BE2C (cell line): ENCODE measurements around the gene MAPKAPK2.

Source experiments
- DNase-seq: peaks from one replicate; pipeline ENCODE4 v3.0.0-alpha.2; 2020
- H3K27me3 ChIP-seq: fragments of 250-450 bp; sonication (Bioruptor Pico); 2 replicates; pipeline ENCODE4 v1.5.1; 2020; ENCODE audit warnings: mild to moderate bottlenecking
- H3K36me3 ChIP-seq: fragments of 250-450 bp; sonication (Bioruptor Pico); 2 replicates; pipeline ENCODE4 v1.5.1; 2020; ENCODE audit warnings: mild to moderate bottlenecking
- H3K4me1 ChIP-seq: fragments of 250-450 bp; sonication (Bioruptor Pico); 2 replicates; pipeline ENCODE4 v1.5.1; 2020
- H3K4me3 ChIP-seq: 2 replicates; pipeline ENCODE4 v1.5.1; 2011; ENCODE audit warnings: low read depth, low read length
- H3K9me3 ChIP-seq: fragments of 250-450 bp; sonication (Bioruptor Pico); 2 replicates; pipeline ENCODE4 v1.5.1; 2020
- CTCF ChIP-seq: IDR thresholded peaks from 2 replicates; pipeline ENCODE4 v1.5.1; 2012; ENCODE audit warnings: mild to moderate bottlenecking, low read depth, low read length

Gene MAPKAPK2

GRCh38 chr1:206651958-206652890, 32.5 kb upstream of the MAPKAPK2 start:
- no peak overlapping the region for H3K4me3 ChIP-seq
- no peak for DNase-seq
- no peak for TF ChIP-seq CTCF
- H3K27me3 ChIP-seq = no peaks in the 10 kb centered on the region
- peaks cover 12% of the 10 kb centered on the region for H3K4me1 ChIP-seq
- no peaks in the 10 kb centered on the region for H3K9me3 ChIP-seq
- H3K36me3 ChIP-seq = peaks cover 15% of the 10 kb centered on the region

- H3K36me3 ChIP-seq = peaks cover 3% of the 10 kb centered on the region; the same call in 1 of the 2 replicates
- H3K4me3 ChIP-seq = no peak overlapping the region
- H3K9me3 ChIP-seq = no peaks in the 10 kb centered on the region
- TF ChIP-seq CTCF = no peak
- H3K4me1 ChIP-seq = peaks cover 12% of the 10 kb centered on the region
- H3K27me3 ChIP-seq = no peaks in the 10 kb centered on the region
- no peak for DNase-seq
These were observed 30.8 kb upstream of the MAPKAPK2 start for GRCh38 chr1:206653715-206654459.

- no peaks in the 10 kb centered on the region for H3K27me3 ChIP-seq
- H3K36me3 ChIP-seq = peaks cover 3% of the 10 kb centered on the region; the same call in 1 of the 2 replicates
- no peak overlapping the region for H3K4me3 ChIP-seq
- no peak for DNase-seq
- no peaks in the 10 kb centered on the region for H3K9me3 ChIP-seq
- H3K4me1 ChIP-seq = peaks cover 12% of the 10 kb centered on the region
- no peak for TF ChIP-seq CTCF
These were observed 29.9 kb upstream of the MAPKAPK2 start for GRCh38 chr1:206654828-206655227.

GRCh38 chr1:206655471-206655882, 29.2 kb upstream of the MAPKAPK2 start:
- Histone ChIP-seq H3K4me3 (no peak overlapping the region), H3K36me3 (peaks cover 3% of the 10 kb centered on the region; the same call in 1 of the 2 replicates), H3K4me1 (peaks cover 12% of the 10 kb centered on the region), H3K9me3 (no peaks in the 10 kb centered on the region), H3K27me3 (no peaks in the 10 kb centered on the region)
- DNase-seq = peak; percentile 53
- TF ChIP-seq CTCF = no peak

GRCh38 chr1:206656936-206657335, 27.8 kb upstream of the MAPKAPK2 start:
- Histone ChIP-seq H3K4me1 (peaks cover 12% of the 10 kb centered on the region), H3K4me3 (no peak overlapping the region), H3K27me3 (no peaks in the 10 kb centered on the region), H3K9me3 (no peaks in the 10 kb centered on the region), H3K36me3 (no peaks in the 10 kb centered on the region)
- no peak for DNase-seq
- no peak for TF ChIP-seq CTCF
